ENCODE data around the gene ZNF79.
"Not testable (repeated sequence)": the region's sequence is repeated elsewhere in the genome, so short reads cannot be mapped to it uniquely, and the experiment has no call there.

Gene ZNF79

GRCh38 chr9:127452691-127453090 lies 28.5 kb downstream of the ZNF79 start:
- DNase-seq (ENCODE audit: low read depth in 1 of 2, low spot score in 1 of 2): no peak

GRCh38 chr9:127455324-127455992 lies 31.3 kb downstream of the ZNF79 start:
- no peak for DNase-seq (ENCODE audit: low read depth in 1 of 2, low spot score in 1 of 2)

DNA sequence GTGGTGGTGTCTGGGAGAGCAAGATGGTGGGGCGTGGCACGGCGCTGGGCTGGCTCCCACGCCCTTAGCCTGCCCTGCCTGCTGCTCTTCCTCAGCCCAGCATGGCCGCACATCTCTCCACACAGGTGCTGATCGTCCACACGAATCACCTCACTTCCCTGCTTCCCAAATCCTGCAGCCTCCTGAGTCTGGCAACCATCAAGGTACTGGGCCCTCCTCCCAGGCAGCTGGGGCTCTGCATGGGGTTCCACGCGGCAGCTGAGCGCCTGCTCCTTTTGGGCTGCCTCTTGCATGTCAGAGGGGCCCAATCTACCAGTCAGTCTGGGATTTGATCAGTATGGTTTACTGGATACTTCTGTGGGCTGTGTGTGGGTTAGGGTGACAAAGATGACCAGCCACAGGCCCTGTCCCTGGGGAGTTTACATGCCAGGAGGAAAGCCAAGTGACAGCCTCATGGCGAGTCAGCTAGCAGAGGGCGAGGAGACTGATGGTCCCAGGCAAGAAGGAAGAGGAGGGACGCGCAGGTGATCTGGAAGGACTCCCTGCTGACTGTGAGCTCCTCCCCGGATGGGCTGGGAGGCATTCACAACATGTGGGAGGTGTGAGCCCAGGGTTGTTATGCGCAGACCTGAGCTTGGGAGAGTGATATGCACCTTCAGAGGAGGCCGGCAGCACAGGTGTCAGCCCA lies 33.2 kb downstream of the ZNF79 start:
- DNase-seq (ENCODE audit: low read depth in 1 of 2, low spot score in 1 of 2): no peak

- DNase-seq (ENCODE audit: low read depth in 1 of 2, low spot score in 1 of 2): no peak
These were observed 34.7 kb downstream of the ZNF79 start for GRCh38 chr9:127458921-127459320.

DNA sequence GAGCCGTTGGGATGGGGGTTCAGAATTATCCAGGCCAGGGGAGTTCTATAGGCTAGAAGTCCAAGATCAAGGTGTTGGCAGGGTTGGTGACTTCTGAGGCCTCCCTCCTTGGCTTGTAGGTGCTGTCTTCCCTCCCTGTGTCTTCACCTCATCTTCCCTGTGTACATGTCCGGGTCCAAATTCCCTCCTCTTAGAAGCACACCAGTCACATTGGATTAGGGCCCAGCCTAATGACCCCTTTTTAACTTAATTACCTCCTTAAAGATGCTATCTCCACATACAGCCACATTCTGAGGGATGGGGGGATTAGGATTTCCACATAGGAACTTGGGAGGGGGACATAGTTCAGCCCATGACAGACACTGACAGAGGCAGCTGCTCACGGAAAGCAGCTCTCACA lies 39.2 kb downstream of the ZNF79 start:
- DNase-seq (ENCODE audit: low read depth in 1 of 2, low spot score in 1 of 2): no peak

- no peak for DNase-seq (ENCODE audit: low read depth in 1 of 2, low spot score in 1 of 2)
These were observed 39.7 kb downstream of the ZNF79 start for GRCh38 chr9:127463911-127464310.

DNA sequence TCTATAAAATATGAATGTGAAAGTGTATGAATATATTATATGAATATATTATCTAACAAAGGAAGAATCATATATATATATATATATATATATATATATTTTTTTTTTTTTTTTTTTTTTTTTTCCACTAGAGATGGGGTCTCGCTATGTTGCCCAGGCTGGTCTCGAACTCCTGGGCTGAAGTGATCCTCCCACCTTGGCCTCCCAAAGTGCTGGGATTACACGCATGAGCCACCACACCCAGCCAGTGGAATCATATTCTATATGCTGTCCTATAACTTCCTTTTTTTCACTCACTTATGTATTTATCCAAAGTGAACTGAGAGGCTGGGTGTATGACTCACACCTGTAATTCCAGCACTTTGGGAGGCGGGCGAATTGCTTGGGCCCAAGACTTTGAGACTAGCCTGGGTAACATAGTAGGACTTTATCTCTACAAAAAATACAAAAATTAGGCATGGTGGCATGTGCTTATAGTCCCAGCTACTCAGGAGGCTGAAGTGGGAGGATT lies 42.3 kb downstream of the ZNF79 start:
- not testable (repeated sequence) for DNase-seq (ENCODE audit: low read depth in 1 of 2, low spot score in 1 of 2)

DNA sequence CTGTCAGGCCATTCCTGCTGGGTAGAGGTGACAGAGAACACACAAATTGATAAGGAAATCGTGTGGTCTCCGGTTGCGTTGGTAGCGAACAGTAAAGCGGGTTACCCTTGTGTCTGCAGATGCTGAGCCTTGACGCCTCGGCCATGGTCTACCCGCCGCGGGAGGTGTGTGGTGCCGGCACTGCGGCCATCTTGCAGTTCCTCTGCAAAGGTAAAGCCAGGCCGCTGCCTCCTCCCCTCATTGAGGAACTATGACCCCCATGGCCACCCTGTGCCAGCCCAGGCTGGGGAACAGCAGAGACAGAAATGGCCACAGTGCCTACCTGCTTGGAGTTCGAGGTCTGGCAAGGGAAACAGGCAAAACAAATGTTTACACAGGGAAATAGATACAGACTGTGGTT lies 43.4 kb downstream of the ZNF79 start:
- DNase-seq (ENCODE audit: low read depth in 1 of 2, low spot score in 1 of 2): no peak

- no peak for DNase-seq (ENCODE audit: low read depth in 1 of 2, low spot score in 1 of 2)
These were observed 46.5 kb downstream of the ZNF79 start for GRCh38 chr9:127470662-127471061.

DNA sequence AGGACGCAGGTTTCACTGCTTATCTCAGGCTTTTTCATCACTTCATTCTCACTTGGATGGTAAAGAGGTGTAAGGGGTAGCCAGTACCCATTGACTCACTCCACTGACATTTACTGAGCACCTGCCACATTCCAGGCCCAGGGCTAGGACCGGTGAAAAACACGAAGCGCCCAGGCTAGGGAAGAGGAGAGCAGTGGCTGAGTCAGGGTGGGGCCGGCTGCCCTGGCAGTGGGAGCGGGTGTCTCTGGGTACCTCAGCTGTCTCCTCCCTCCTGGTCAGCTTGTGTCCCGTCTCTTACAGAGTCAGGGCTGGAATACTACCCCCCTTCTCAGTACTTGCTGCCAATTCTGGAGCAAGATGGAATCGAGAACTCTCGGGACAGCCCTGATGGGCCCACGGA lies 49.3 kb downstream of the ZNF79 start:
- DNase-seq (ENCODE audit: low read depth in 1 of 2, low spot score in 1 of 2): no peak

GRCh38 chr9:127473932-127474331 lies 49.8 kb downstream of the ZNF79 start:
- no peak for DNase-seq (ENCODE audit: low read depth in 1 of 2, low spot score in 1 of 2)

- DNase-seq (ENCODE audit: low read depth in 1 of 2, low spot score in 1 of 2): no peak
These were observed 50.4 kb downstream of the ZNF79 start for GRCh38 chr9:127474592-127474991.

- DNase-seq (ENCODE audit: low read depth in 1 of 2, low spot score in 1 of 2): no peak
These were observed 55.4 kb downstream of the ZNF79 start for GRCh38 chr9:127479507-127480081.

GRCh38 chr9:127482662-127483061 lies 58.5 kb downstream of the ZNF79 start:
- DNase-seq (ENCODE audit: low read depth in 1 of 2, low spot score in 1 of 2): no peak

DNA sequence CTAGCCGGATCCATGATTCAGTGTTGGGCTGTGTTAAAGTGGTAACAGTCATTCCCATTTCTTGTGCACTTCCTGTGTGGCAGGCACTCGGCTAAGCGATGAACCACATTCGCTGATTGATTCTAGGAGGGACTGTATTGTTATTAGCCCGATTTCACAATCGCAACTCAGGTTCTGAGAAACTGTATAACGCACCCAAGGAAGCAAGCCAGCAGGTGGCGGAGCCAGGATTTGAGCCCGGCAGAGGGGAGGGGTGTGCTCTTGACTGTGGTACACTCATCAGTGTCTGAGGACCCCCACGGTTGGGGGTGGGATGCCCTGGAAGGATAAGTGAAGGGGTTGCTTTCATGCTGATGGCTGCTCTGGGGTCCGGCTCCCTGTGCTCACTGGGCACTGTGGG lies 61.8 kb downstream of the ZNF79 start:
- DNase-seq (ENCODE audit: low read depth in 1 of 2, low spot score in 1 of 2): no peak

DNA sequence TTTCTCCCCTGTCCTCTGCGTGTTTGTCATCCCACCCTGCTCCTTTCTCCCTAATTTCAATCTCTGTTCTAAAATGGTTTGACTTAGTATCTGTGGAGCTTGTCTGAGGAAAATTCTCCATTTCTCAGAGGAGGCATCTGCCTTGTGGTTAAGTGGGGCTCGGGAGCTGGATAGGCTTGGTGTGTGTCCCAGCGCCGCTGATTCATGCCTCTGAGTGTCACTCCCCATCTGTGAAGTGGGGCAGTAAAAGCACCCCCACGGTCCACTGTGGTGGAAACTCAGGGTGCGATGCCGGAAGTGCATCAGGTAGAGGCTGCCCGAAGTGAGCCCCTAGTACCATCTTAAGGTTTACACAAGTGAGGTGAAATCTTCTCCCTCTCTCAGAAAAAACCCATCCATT lies 64.8 kb downstream of the ZNF79 start:
- DNase-seq (ENCODE audit: low read depth in 1 of 2, low spot score in 1 of 2): no peak

GRCh38 chr9:127489471-127490115 lies 65.4 kb downstream of the ZNF79 start:
- no peak for DNase-seq (ENCODE audit: low read depth in 1 of 2, low spot score in 1 of 2)

DNA sequence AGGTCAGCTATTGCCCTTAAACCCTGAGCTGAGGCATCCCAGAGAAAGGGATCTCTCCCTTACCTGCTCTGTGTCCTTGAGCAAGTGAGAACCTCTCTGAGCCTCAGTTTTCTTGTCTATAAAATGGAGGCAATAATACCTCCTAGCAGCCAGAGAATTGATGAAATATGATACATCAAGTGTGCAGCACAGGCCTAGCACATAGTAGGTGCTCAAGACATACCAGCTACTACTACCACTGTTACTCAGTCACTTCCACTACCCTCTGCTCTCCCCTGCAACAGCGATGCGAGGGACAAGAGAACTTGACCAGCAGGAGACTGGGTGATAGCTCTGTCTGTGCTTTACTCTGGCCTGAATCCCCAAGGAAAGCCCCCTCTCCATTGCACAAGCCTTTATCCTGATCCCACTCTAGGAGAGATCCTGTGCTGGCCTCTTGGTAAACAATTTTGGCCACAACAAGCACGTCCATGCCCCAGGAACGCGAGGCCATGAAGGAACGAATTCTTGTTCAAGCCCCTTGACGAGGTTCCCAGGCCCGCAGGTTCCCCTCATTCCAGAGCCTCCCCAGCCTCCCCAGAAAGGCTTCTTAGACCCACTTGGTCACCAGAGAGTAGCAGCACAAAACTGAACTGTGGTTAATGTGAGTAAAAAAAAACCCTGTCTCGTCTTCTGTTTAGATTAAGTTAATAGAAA lies 66.5 kb downstream of the ZNF79 start:
- no peak for DNase-seq (ENCODE audit: low read depth in 1 of 2, low spot score in 1 of 2)

DNA sequence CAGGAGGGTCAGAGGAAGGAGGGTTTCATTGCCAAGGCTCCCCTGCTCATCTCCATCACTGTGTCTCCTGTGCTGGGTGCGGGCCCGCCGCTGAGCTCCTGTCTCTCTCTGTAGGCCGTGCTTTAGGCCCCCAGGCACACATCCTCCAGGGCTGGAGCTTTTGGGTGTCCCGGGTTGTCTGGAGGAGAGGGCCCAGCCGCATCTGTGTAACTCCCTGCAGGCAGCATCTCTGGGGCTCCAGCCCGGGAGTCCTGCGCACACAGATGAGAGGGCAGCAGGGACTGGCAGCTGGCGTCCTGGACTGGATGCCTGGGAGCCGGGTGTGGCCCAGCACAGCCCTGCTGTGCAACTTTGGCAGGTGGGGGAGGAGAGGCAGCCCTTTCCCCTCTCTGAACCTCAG lies 67.3 kb downstream of the ZNF79 start:
- DNase-seq (ENCODE audit: low read depth in 1 of 2, low spot score in 1 of 2): no peak

DNA sequence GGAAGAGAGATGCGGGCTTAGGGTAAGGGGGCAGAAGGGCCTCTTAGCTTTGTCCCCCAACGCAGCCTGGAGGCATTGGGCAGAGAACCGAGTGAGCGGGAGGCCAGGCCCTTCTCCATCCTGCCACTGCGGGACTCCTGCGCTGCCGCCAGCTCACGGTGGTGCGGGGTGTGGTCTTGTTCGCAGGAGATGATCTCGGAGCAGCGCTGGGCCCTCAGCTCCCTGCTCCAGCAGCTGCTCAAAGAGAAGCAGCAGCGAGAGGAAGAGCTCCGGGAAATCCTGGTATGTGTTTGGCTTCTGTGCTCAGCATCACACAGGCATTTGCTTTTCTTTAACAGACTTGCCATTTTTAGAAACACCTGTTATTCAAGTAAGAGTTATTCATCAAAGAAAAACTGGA lies 68.4 kb downstream of the ZNF79 start:
- DNase-seq (ENCODE audit: low read depth in 1 of 2, low spot score in 1 of 2): no peak

DNA sequence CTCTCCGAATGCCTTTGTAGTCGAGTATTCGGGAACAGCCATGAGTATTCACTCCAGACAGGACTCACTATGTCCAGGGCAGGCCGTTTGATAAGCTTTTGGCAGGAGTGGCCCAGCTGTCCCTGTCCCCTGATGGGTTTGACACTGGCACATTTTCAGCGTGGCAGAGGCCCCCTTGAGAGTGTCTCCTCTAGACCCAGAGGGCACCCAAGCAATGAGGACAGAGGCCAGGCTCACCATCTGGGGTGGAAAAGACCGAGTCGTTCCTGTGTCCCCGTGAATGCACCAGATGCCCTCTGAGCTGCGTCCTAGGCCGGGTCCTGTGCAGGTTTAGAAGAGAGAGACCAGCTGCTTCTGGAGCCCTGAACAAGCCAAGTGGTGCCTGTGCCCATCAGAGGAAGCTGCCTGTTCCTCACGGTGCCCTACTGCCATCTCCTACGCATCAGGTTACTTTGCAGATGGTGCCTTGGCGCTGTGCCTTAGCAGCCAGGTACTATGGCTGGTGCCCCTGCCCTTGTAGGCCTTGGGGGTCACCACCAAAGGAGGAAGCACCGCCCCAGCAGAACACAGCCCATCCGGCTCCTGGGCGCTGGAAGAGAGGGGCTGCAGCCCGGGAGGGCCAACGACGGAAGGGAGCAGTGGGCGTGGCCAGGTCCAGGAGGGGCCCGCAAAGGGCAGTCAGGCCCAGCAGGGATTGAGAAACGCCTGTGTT lies 69.6 kb downstream of the ZNF79 start:
- no peak for DNase-seq (ENCODE audit: low read depth in 1 of 2, low spot score in 1 of 2)

Data from activated T-helper 1 cell treated with anti-CD3 and anti-CD28 coated beads, Interleukin-2, amount 50 U/mL, for 16 hours (primary cell).